SK-N-SH (cell line): ENCODE results near the gene ATPAF2. TPM values are rescaled to one million over a fixed set of nuclear protein-coding genes. Genes with fewer than 3 reads are reported as not detected.

ENCODE experiments used
- CTCF ChIA-PET: fragments of 300-600, 350-600 bp; formaldehyde crosslinking; extraction: SDS; loops from one replicate; lab custom pipeline; 2021; lab: Yijun Ruan, JAX
- POLR2A ChIA-PET: fragments of 350-600 bp; sonication (Branson Sonifier 250); formaldehyde crosslinking; extraction: SDS; loops from one replicate; lab custom pipeline; 2020; ENCODE audit warnings: antibody characterized with exemption, inconsistent platforms; lab: Yijun Ruan, JAX
- DNase-seq: peaks from one replicate; pipeline ENCODE4 v3.0.0; 2012
- H2AFZ ChIP-seq: fragments of 200-600 bp; sonication (generic); 2 replicates; pipeline ENCODE4 v1.8.1; 2016; ENCODE audit warnings: antibody characterized with exemption, mild to moderate bottlenecking, low read depth
- H3F3A ChIP-seq: fragments of 200-600 bp; sonication (generic); replicated peaks from 2 replicates; pipeline ENCODE3; 2016; ENCODE audit warnings: antibody characterized with exemption, mild to moderate bottlenecking; ENCODE audit not compliant: insufficient read depth
- H3K27ac ChIP-seq, 2 experiments: fragments of 200-500 bp in 1 of 2; fragments of 200-600 bp in 1 of 2; sonication (Bioruptor generic) in 1 of 2; sonication (generic), shearing (Covaris generic) in 1 of 2; 2 replicates each; pipeline versions ENCODE4 v1.5.1 to v1.6.1; 2014 to 2016; ENCODE audit warnings: low read depth in 2 of 2, inconsistent platforms in 1 of 2, low read length in 1 of 2, mild to moderate bottlenecking in 1 of 2, mixed read lengths in 1 of 2
- H3K27me3 ChIP-seq: fragments of 200-600 bp; sonication (generic), shearing (Covaris generic); 2 replicates; pipeline ENCODE4 v1.6.1; 2016; ENCODE audit warnings: mixed run types; ENCODE audit not compliant: insufficient read depth
- H3K36me3 ChIP-seq, 2 experiments: fragments of 200-500 bp in 1 of 2; fragments of 200-600 bp in 1 of 2; sonication (Bioruptor generic) in 1 of 2; sonication (generic) in 1 of 2; replicated peaks in 1 of 2; 2 replicates each; pipeline versions ENCODE3 to v1.5.1; 2014 to 2016; ENCODE audit warnings: low read length in 1 of 2, mild to moderate bottlenecking in 1 of 2; ENCODE audit not compliant: insufficient read depth in 2 of 2, control insufficient read depth in 1 of 2
- H3K4me1 ChIP-seq, 2 experiments: fragments of 200-500 bp in 1 of 2; fragments of 200-600 bp in 1 of 2; sonication (Bioruptor generic) in 1 of 2; sonication (generic), shearing (Covaris generic) in 1 of 2; 2 replicates each; pipeline versions ENCODE4 v1.5.1 to v1.6.1; 2014 to 2016; ENCODE audit warnings: low read depth in 1 of 2, low read length in 1 of 2, mixed run types in 1 of 2; ENCODE audit not compliant: insufficient read depth in 2 of 2, control insufficient read depth in 1 of 2
- H3K4me2 ChIP-seq: fragments of 200-600 bp; sonication (generic), shearing (Covaris generic); 2 replicates; pipeline ENCODE4 v1.6.1; 2017; ENCODE audit warnings: mixed run types
- H3K4me3 ChIP-seq, 2 experiments: fragments of 200-500 bp in 1 of 2; fragments of 200-600 bp in 1 of 2; sonication (Bioruptor generic) in 1 of 2; sonication (generic), shearing (Covaris generic) in 1 of 2; 2 replicates each; pipeline versions ENCODE4 v1.5.1 to v1.8.1; 2014 to 2016; ENCODE audit warnings: low read depth in 2 of 2, inconsistent platforms in 1 of 2, low read length in 1 of 2, mild to moderate bottlenecking in 1 of 2, mixed read lengths in 1 of 2, moderate library complexity in 1 of 2
- H3K79me2 ChIP-seq: fragments of 200-600 bp; sonication (generic); 2 replicates; pipeline ENCODE4 v1.8.1; 2017; ENCODE audit warnings: mild to moderate bottlenecking; ENCODE audit not compliant: insufficient read depth
- H3K9ac ChIP-seq: fragments of 200-600 bp; sonication (generic); 2 replicates; pipeline ENCODE4 v1.6.1; 2017; ENCODE audit warnings: mixed run types
- H3K9me2 ChIP-seq: fragments of 200-600 bp; sonication (generic); 2 replicates; pipeline ENCODE4 v1.6.1; 2017; ENCODE audit warnings: mixed run types
- H3K9me3 ChIP-seq: fragments of 200-600 bp; sonication (generic); 2 replicates; pipeline ENCODE4 v1.6.1; 2017; ENCODE audit warnings: mixed run types, mild to moderate bottlenecking, moderate library complexity
- H4K20me1 ChIP-seq: fragments of 200-600 bp; sonication (generic); 2 replicates; pipeline ENCODE4 v1.6.1; 2017; ENCODE audit warnings: mild to moderate bottlenecking, mixed run types; ENCODE audit not compliant: insufficient read depth
- ELF1 ChIP-seq: IDR thresholded peaks from 2 replicates; pipeline ENCODE4 v1.4.0; 2012
- EZH2phosphoT487 ChIP-seq: fragments of 200-600 bp; sonication (generic); IDR thresholded peaks from 2 replicates; pipeline ENCODE4 v1.6.1; 2017; ENCODE audit warnings: low read depth, mixed run types, mild to moderate bottlenecking, antibody characterized with exemption, moderate library complexity, borderline replicate concordance
- GATA2 ChIP-seq: sonication (generic); formaldehyde crosslinking; IDR thresholded peaks from 2 replicates; pipeline ENCODE4 v1.5.0; 2020; ENCODE audit warnings: mild to moderate bottlenecking, missing genetic modification reagents
- MEF2A ChIP-seq: IDR thresholded peaks from 2 replicates; pipeline ENCODE4 v1.4.0; 2012; ENCODE audit warnings: low read depth, borderline replicate concordance
- MXI1 ChIP-seq: IDR thresholded peaks from 2 replicates; pipeline ENCODE4 v1.6.1; 2012; ENCODE audit warnings: mild to moderate bottlenecking, low read depth, low read length, improper control_type of control experiment
- NFIC ChIP-seq: IDR thresholded peaks from 2 replicates; pipeline ENCODE4 v1.4.0; 2012; ENCODE audit warnings: borderline replicate concordance
- PBX3 ChIP-seq: IDR thresholded peaks from 2 replicates; pipeline ENCODE4; 2012
- RXRA ChIP-seq: IDR thresholded peaks from 2 replicates; pipeline ENCODE4 v1.4.0; 2012; ENCODE audit warnings: low read depth, mild to moderate bottlenecking, borderline replicate concordance
- TAF1 ChIP-seq: IDR thresholded peaks from 2 replicates; pipeline ENCODE4 v1.6.1; 2012; ENCODE audit warnings: low read depth, mild to moderate bottlenecking, low read length, moderate library complexity, borderline replicate concordance
- TCF12 ChIP-seq: IDR thresholded peaks from 2 replicates; pipeline ENCODE4 v1.4.0; 2012
- TEAD4 ChIP-seq: IDR thresholded peaks from 2 replicates; pipeline ENCODE4 v1.4.0; 2012; ENCODE audit warnings: mild to moderate bottlenecking, borderline replicate concordance; ENCODE audit not compliant: insufficient read depth
- USF1 ChIP-seq: IDR thresholded peaks from 2 replicates; pipeline ENCODE4 v1.4.0; 2012; ENCODE audit warnings: low read depth, borderline replicate concordance
- YY1 ChIP-seq: IDR thresholded peaks from 2 replicates; pipeline ENCODE4 v1.4.0; 2012; ENCODE audit warnings: low read depth, mild to moderate bottlenecking
- WGBS: methylation state at CpG from one replicate; pipeline ENCODE4 v1.1.6; 2017; ENCODE audit warnings: low lambda C conversion rate; 5-methylcytosine and 5-hydroxymethylcytosine counted together
- polyA plus RNA-seq, 3 experiments: library from polyadenylated mRNA; depleted of rRNA; stranded (reverse); fragments of >200 nt; gene quantifications; 2 replicates each; pipeline ENCODE4 v1.2.3, GENCODE V29; 2012
- TF ChIP-seq, protein P1 (sequence below): fragments of 150-350 bp; IDR thresholded peaks from 2 replicates; pipeline ENCODE4 v1.6.1; 2017; ENCODE audit warnings: antibody characterized with exemption, low read length, low read depth, borderline replicate concordance
- TF ChIP-seq, protein P2 (sequence below): IDR thresholded peaks from 2 replicates; pipeline ENCODE4 v1.6.1; 2012; ENCODE audit warnings: mild to moderate bottlenecking, low read depth, low read length, moderate library complexity
- TF ChIP-seq, protein P3 (sequence below): fragments of 200-600 bp; sonication (generic); IDR thresholded peaks from 2 replicates; pipeline ENCODE4 v1.6.1; 2017; ENCODE audit warnings: antibody characterized with exemption, mild to moderate bottlenecking, moderate library complexity

ATPAF2 gene
- polyA plus RNA-seq, 1 of the 3 experiments (the other 2 are of a cell fraction) = 20.8 TPM

- H3K36me3 ChIP-seq = no peaks in the 10 kb centered on the region
- H3K9ac ChIP-seq = no peak overlapping the region
- 94% methylated on average over 12 of the region's 12 CpGs for WGBS
- peak overlapping the region in 1 of 2 experiments; percentile 7; a peak in 1 of 4 replicates for H3K27ac ChIP-seq
- H3K4me3 ChIP-seq = no peak overlapping the region
- ChIA-PET CTCF (interaction anchor here (0.6 to 3.0 kb wide), 17 partner anchors 9 to 105 kb away, joined by 3 to 40 read pairs (median 5); partner anchors contain the start of gene ATPAF2), POLR2A (interaction anchor here (0.6 to 1.6 kb wide), 2 partner anchors 39 to 157 kb away, joined by 3 read pairs; partner anchors contain the start of gene SREBF1)
- DNase-seq = no peak
- H3K4me2 ChIP-seq = no peak overlapping the region
- peaks cover 4 to 20% of the 10 kb centered on the region in 2 experiments; a peak in 2 of 4 replicates for H3K4me1 ChIP-seq
- no peaks in the 10 kb centered on the region for H3K79me2 ChIP-seq
- H3K27me3 ChIP-seq = no peaks in the 10 kb centered on the region
- TF ChIP-seq GATA2 (CRISPR knock-in tag) = no peak
- TF ChIP-seq, protein P1, sequence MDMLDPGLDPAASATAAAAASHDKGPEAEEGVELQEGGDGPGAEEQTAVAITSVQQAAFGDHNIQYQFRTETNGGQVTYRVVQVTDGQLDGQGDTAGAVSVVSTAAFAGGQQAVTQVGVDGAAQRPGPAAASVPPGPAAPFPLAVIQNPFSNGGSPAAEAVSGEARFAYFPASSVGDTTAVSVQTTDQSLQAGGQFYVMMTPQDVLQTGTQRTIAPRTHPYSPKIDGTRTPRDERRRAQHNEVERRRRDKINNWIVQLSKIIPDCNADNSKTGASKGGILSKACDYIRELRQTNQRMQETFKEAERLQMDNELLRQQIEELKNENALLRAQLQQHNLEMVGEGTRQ = no peak
- TF ChIP-seq TEAD4 = no peak
- TF ChIP-seq MEF2A = no peak
- TF ChIP-seq EZH2phosphoT487 = no peak
- no peak overlapping the region for H2AFZ ChIP-seq
- H3K9me3 ChIP-seq = no peaks in the 10 kb centered on the region
- no peaks in the 10 kb centered on the region for H4K20me1 ChIP-seq
- no peaks in the 10 kb centered on the region for H3K9me2 ChIP-seq
- H3F3A ChIP-seq = peaks cover 13% of the 10 kb centered on the region
Observed at GRCh38 chr17:17993852-17994251, 45.1 kb downstream of the ATPAF2 start.

DNA sequence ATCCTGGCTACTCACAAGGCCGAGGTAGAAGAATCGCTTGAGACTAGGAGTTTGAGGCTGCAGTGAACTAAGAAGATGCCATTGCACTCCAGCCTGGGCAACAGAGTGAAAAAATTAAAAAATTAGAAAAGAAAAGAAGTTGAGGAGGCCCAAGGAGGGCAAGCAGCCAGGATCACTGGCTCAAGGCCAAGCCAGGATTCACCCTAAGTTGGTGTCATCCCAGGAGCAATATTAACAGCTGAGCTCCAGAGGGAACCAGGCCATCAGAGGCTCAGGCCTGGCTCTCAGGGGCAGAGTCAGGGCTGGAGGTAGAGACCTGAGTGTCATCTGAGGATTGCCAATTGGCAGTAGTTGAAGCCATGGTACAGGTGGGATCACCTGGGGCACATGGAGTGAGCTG, 45.6 kb downstream of the ATPAF2 start:
- Histone ChIP-seq H4K20me1 (no peaks in the 10 kb centered on the region), H3K79me2 (no peaks in the 10 kb centered on the region), H3K9me3 (no peaks in the 10 kb centered on the region), H3K9ac (no peak overlapping the region), H3K4me2 (no peak overlapping the region), H3F3A (peaks cover 13% of the 10 kb centered on the region), H3K9me2 (no peaks in the 10 kb centered on the region), H3K36me3 (no peaks in the 10 kb centered on the region), H2AFZ (no peak overlapping the region), H3K4me1 (peaks cover 4 to 18% of the 10 kb centered on the region in 2 experiments; a peak in 2 of 4 replicates), H3K4me3 (no peak overlapping the region), H3K27me3 (no peaks in the 10 kb centered on the region), H3K27ac (no peak overlapping the region)
- ChIA-PET CTCF (interaction anchor here (1.4 to 3.0 kb wide), 3 partner anchors 35 to 103 kb away, joined by 4 to 34 read pairs (median 5); no protein-coding TSS in a partner anchor), POLR2A (interaction anchor here (0.6 kb wide), 1 partner anchor 157 kb away, joined by 3 read pairs; the partner anchor contains the start of gene SREBF1)
- no peak for DNase-seq
- WGBS = 100% methylated on average over 2 of the region's 2 CpGs
- TF ChIP-seq RXRA = no peak
- no peak for TF ChIP-seq TAF1
- TF ChIP-seq GATA2 (CRISPR knock-in tag) = no peak
- no peak; the same call in none of the 2 replicates for TF ChIP-seq NFIC
- no peak for TF ChIP-seq PBX3
- TF ChIP-seq, protein P1 = no peak
- TF ChIP-seq USF1 = no peak
- TF ChIP-seq TCF12 = no peak
- no peak for TF ChIP-seq MEF2A
- TF ChIP-seq EZH2phosphoT487 = no peak
- no peak for TF ChIP-seq MXI1
- TF ChIP-seq, protein P2, sequence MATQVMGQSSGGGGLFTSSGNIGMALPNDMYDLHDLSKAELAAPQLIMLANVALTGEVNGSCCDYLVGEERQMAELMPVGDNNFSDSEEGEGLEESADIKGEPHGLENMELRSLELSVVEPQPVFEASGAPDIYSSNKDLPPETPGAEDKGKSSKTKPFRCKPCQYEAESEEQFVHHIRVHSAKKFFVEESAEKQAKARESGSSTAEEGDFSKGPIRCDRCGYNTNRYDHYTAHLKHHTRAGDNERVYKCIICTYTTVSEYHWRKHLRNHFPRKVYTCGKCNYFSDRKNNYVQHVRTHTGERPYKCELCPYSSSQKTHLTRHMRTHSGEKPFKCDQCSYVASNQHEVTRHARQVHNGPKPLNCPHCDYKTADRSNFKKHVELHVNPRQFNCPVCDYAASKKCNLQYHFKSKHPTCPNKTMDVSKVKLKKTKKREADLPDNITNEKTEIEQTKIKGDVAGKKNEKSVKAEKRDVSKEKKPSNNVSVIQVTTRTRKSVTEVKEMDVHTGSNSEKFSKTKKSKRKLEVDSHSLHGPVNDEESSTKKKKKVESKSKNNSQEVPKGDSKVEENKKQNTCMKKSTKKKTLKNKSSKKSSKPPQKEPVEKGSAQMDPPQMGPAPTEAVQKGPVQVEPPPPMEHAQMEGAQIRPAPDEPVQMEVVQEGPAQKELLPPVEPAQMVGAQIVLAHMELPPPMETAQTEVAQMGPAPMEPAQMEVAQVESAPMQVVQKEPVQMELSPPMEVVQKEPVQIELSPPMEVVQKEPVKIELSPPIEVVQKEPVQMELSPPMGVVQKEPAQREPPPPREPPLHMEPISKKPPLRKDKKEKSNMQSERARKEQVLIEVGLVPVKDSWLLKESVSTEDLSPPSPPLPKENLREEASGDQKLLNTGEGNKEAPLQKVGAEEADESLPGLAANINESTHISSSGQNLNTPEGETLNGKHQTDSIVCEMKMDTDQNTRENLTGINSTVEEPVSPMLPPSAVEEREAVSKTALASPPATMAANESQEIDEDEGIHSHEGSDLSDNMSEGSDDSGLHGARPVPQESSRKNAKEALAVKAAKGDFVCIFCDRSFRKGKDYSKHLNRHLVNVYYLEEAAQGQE = no peak
- no peak for TF ChIP-seq YY1
- no peak for TF ChIP-seq ELF1
- no peak for TF ChIP-seq TEAD4
- TF ChIP-seq, protein P3, sequence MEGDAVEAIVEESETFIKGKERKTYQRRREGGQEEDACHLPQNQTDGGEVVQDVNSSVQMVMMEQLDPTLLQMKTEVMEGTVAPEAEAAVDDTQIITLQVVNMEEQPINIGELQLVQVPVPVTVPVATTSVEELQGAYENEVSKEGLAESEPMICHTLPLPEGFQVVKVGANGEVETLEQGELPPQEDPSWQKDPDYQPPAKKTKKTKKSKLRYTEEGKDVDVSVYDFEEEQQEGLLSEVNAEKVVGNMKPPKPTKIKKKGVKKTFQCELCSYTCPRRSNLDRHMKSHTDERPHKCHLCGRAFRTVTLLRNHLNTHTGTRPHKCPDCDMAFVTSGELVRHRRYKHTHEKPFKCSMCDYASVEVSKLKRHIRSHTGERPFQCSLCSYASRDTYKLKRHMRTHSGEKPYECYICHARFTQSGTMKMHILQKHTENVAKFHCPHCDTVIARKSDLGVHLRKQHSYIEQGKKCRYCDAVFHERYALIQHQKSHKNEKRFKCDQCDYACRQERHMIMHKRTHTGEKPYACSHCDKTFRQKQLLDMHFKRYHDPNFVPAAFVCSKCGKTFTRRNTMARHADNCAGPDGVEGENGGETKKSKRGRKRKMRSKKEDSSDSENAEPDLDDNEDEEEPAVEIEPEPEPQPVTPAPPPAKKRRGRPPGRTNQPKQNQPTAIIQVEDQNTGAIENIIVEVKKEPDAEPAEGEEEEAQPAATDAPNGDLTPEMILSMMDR = no peak
